IMR-90 (cell line): Measurements from ENCODE around the gene HTR2B. TPM values are rescaled to one million over a fixed set of nuclear protein-coding genes. Genes with fewer than 3 reads are reported as not detected.
A peak's percentile ranks its signal among the peaks of the same experiment; 100 is the strongest.

Experiments used
- ATAC-seq: fragments of 200-7000 bp; cut with Tn5 transposase; 2 replicates; pipeline ENCODE4 v1.9.1; 2020; ENCODE audit warnings: low read depth, mild to moderate bottlenecking, moderate library complexity
- BruUV-seq: library from RNA; stranded (reverse); fragments of 400-500 nt; replicated peaks from 2 replicates; lab custom pipeline; 2021; lab: Mats Ljungman, UMichigan
- CTCF ChIA-PET: fragments of 300-600 bp; formaldehyde crosslinking; extraction: SDS; loops from one replicate; lab custom pipeline; 2021; ENCODE audit warnings: antibody characterized with exemption; lab: Yijun Ruan, JAX
- POLR2A ChIA-PET: fragments of 300-600 bp; sonication (Branson Sonifier 250); formaldehyde crosslinking; loops from one replicate; lab custom pipeline; 2022; ENCODE audit warnings: antibody characterized with exemption; ENCODE audit not compliant: unreplicated experiment; lab: Charles Lee
- DNase-seq: peaks from one replicate; pipeline ENCODE4 v3.0.0; 2013
- H2AFZ ChIP-seq: replicated peaks from 2 replicates; pipeline ENCODE3; 2013; ENCODE audit warnings: low read length, mild to moderate bottlenecking; ENCODE audit not compliant: poor library complexity
- H2AK5ac ChIP-seq: 2 replicates; pipeline ENCODE4 v1.6.1; 2013; ENCODE audit warnings: low read depth, low read length, inconsistent platforms
- H2AK9ac ChIP-seq: replicated peaks from 2 replicates; pipeline ENCODE3; 2013; ENCODE audit warnings: mild to moderate bottlenecking, low read depth, low read length, moderate library complexity; ENCODE audit not compliant: poor library complexity
- H2BK120ac ChIP-seq: 2 replicates; pipeline ENCODE4 v1.6.1; 2013; ENCODE audit warnings: low read depth, low read length, inconsistent platforms
- H2BK15ac ChIP-seq: 3 replicates; pipeline ENCODE4 v1.6.1; 2013; ENCODE audit warnings: low read depth, low read length, inconsistent platforms
- H2BK20ac ChIP-seq: 2 replicates; pipeline ENCODE4 v1.6.1; 2013; ENCODE audit warnings: low read depth, mild to moderate bottlenecking, inconsistent platforms, low read length, moderate library complexity
- H2BK5ac ChIP-seq: 2 replicates; pipeline ENCODE4 v1.6.1; 2013; ENCODE audit warnings: mild to moderate bottlenecking, low read depth, low read length, inconsistent platforms; ENCODE audit not compliant: poor library complexity, severe bottlenecking
- H3K14ac ChIP-seq: replicated peaks from 2 replicates; pipeline ENCODE4 v1.6.1; 2013; ENCODE audit warnings: low read depth, low read length, inconsistent platforms
- H3K18ac ChIP-seq: 2 replicates; pipeline ENCODE4 v1.6.1; 2013; ENCODE audit warnings: low read depth, low read length, control low read depth
- H3K23ac ChIP-seq: 2 replicates; pipeline ENCODE4 v1.6.1; 2013; ENCODE audit warnings: low read depth, low read length, inconsistent platforms
- H3K27ac ChIP-seq: 2 replicates; pipeline ENCODE4 v1.5.1; 2013; ENCODE audit warnings: mild to moderate bottlenecking, control low read depth, low read length; ENCODE audit not compliant: insufficient read depth
- H3K27me3 ChIP-seq: 2 replicates; pipeline ENCODE4 v1.6.1; 2013; ENCODE audit warnings: low read length; ENCODE audit not compliant: control insufficient read depth, insufficient read depth
- H3K36me3 ChIP-seq: 2 replicates; pipeline ENCODE4 v1.6.1; 2013; ENCODE audit warnings: low read length, mixed read lengths; ENCODE audit not compliant: control insufficient read depth, insufficient read depth
- H3K4ac ChIP-seq: 2 replicates; pipeline ENCODE4 v1.6.1; 2013; ENCODE audit warnings: low read depth, low read length, inconsistent platforms
- H3K4me1 ChIP-seq: 2 replicates; pipeline ENCODE4 v1.6.1; 2013; ENCODE audit warnings: low read length, mixed read lengths; ENCODE audit not compliant: control insufficient read depth, insufficient read depth
- H3K4me2 ChIP-seq: 2 replicates; pipeline ENCODE4 v1.6.1; 2013; ENCODE audit warnings: low read depth, mild to moderate bottlenecking, control low read depth, low read length, moderate library complexity
- H3K4me3 ChIP-seq: 2 replicates; pipeline ENCODE4 v1.5.1; 2013; ENCODE audit warnings: low read depth, mild to moderate bottlenecking, control low read depth, low read length, moderate library complexity; ENCODE audit not compliant: insufficient read depth
- H3K56ac ChIP-seq: 2 replicates; pipeline ENCODE4 v1.6.1; 2013; ENCODE audit warnings: low read length, inconsistent platforms; ENCODE audit not compliant: insufficient read depth; ENCODE audit errors: extremely low read depth
- H3K79me1 ChIP-seq, 2 experiments: 2 replicates each; pipeline ENCODE4 v1.6.1; 2013; ENCODE audit warnings: low read length in 2 of 2, inconsistent platforms in 1 of 2, low read depth in 1 of 2
- H3K9ac ChIP-seq: 2 replicates; pipeline ENCODE4 v1.6.1; 2013; ENCODE audit warnings: low read depth, low read length, control low read depth
- H3K9me1 ChIP-seq: 2 replicates; pipeline ENCODE4 v1.6.1; 2013; ENCODE audit warnings: low read length, inconsistent platforms; ENCODE audit not compliant: insufficient read depth
- H3K9me3 ChIP-seq: 2 replicates; pipeline ENCODE4 v1.6.1; 2013; ENCODE audit warnings: low read length; ENCODE audit not compliant: control insufficient read depth, insufficient read depth
- H4K20me1 ChIP-seq: 2 replicates; pipeline ENCODE4 v1.6.1; 2013; ENCODE audit warnings: low read length, inconsistent platforms; ENCODE audit not compliant: insufficient read depth
- H4K5ac ChIP-seq: 2 replicates; pipeline ENCODE4 v1.6.1; 2013; ENCODE audit warnings: mild to moderate bottlenecking, low read depth, low read length, control low read depth
- H4K8ac ChIP-seq, 2 experiments: 2 replicates each; pipeline ENCODE4 v1.6.1; 2013; ENCODE audit warnings: low read depth in 2 of 2, low read length in 2 of 2, control low read depth in 1 of 2, inconsistent platforms in 1 of 2
- H4K91ac ChIP-seq: 2 replicates; pipeline ENCODE4 v1.6.1; 2013; ENCODE audit warnings: low read depth, low read length, inconsistent platforms; ENCODE audit not compliant: insufficient read depth
- CEBPB ChIP-seq: IDR thresholded peaks from 2 replicates; pipeline ENCODE4 v1.6.1; 2012; ENCODE audit warnings: low read depth, low read length, improper control_type of control experiment
- CTCF ChIP-seq: conservative IDR thresholded peaks from 2 replicates; pipeline ENCODE4 v1.5.1; 2012; ENCODE audit warnings: mild to moderate bottlenecking, low read depth, low read length, improper control_type of control experiment
- MAZ ChIP-seq: IDR thresholded peaks from 2 replicates; pipeline ENCODE4 v1.6.1; 2012; ENCODE audit warnings: low read depth, mild to moderate bottlenecking, low read length, improper control_type of control experiment, moderate library complexity, borderline replicate concordance
- RAD21 ChIP-seq: IDR thresholded peaks from 2 replicates; pipeline ENCODE4 v1.6.1; 2012; ENCODE audit warnings: low read length, improper control_type of control experiment
- SMC3 ChIP-seq: fragments of 150-350 bp; IDR thresholded peaks from 2 replicates; pipeline ENCODE4 v1.6.1; 2016; ENCODE audit warnings: low read depth, mild to moderate bottlenecking, antibody characterized with exemption, low read length, moderate library complexity
- WGBS, 2 experiments: methylation state at CpG; one replicate each; pipeline versions ENCODE4 v1.1.5 to v1.1.7; 2013; ENCODE audit warnings: missing lambda C conversion rate in 2 of 2; ENCODE audit not compliant: insufficient read length in 1 of 2; ENCODE audit errors: extremely low coverage in 2 of 2; 5-methylcytosine and 5-hydroxymethylcytosine counted together
- dilution Hi-C: fragments of 300-500 bp; cut with HindIII; formaldehyde crosslinking; loops from one replicate; pipeline ENCODE4 v1.14.3; 2018; ENCODE audit warnings: low sequenced_read_pairs; ENCODE audit not compliant: unreplicated experiment
- in situ Hi-C: fragments of 300-500 bp; cut with MboI; formaldehyde crosslinking; loops from 3 replicates; pipeline ENCODE4 v1.14.3; 2019; ENCODE audit warnings: low sequenced_read_pairs, inconsistent platforms, mixed read lengths
- intact Hi-C: fragments of 100-400 bp; cut with micrococcal nuclease; formaldehyde crosslinking; loops from 2 replicates; pipeline ENCODE4 v1.10.0; 2022
- polyA plus RNA-seq, 3 experiments: library from polyadenylated mRNA; depleted of rRNA; stranded (reverse); fragments of >200 nt; gene quantifications; 2 replicates each; pipeline ENCODE4 v1.2.3, GENCODE V29; 2012; ENCODE audit warnings: low replicate concordance in 1 of 3
- total RNA-seq: library from RNA; depleted of rRNA; stranded (reverse); fragments of >200 nt; gene quantifications from 2 replicates; pipeline ENCODE4 v1.2.3, GENCODE V29; 2012

HTR2B gene
- total and polyA plus RNA-seq, 2 of the 4 experiments (the other 2 are of a cell fraction): 0.26 to 0.72 TPM

DNA sequence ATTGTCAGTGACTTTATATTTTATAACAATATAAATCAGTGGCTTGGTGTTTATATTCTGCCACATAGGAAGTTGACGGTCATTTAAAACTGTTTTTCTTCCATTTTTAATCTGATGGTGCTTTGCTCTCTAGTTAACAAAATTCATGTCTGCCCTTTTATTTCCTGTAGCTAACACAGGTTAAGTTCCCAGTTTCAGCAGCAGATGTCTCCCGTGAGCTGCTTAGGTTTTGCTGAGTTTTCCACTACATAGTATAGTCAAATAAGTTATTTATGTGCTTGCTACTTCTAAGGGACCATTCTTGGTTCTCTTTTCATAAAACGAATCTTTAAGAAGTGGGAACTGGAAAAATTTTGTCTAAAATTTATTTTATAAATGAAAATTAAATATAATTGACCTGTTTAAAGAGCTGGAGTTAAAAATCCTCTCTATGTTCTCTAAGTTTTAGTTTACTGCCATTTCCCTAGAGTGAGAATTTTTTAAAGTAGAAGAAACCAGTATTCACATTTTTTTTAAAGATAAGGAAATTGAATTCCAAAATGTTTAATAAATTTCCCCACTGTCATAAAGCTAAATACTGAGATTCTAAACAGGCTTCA lies 20.6 kb downstream of the HTR2B start:
- H3K23ac ChIP-seq: no peak overlapping the region
- H2BK120ac ChIP-seq: no peak overlapping the region; the same call in 1 of the 2 replicates
- H4K5ac ChIP-seq: no peak overlapping the region
- no peak overlapping the region for H3K4me2 ChIP-seq
- peak overlapping the region; percentile 24 for H2BK5ac ChIP-seq
- BruUV-seq: no TSS peak
- no peak overlapping the region for H2AK9ac ChIP-seq
- in situ Hi-C loops: loop anchor here (10.0 kb wide), 2 partner anchors 311 to 351 kb away; no protein-coding TSS in a partner anchor
- H4K20me1 ChIP-seq: no peaks in the 10 kb centered on the region; the same call in 1 of the 2 replicates
- no peak overlapping the region for H3K4ac ChIP-seq
- H3K14ac ChIP-seq: no peak overlapping the region
- dilution Hi-C loops: no loop called here
- H3K27me3 ChIP-seq: no peaks in the 10 kb centered on the region
- H3K79me1 ChIP-seq: peaks cover 15 to 39% of the 10 kb centered on the region in 2 experiments
- ATAC-seq: peak; percentile 94
- DNase-seq: peak; percentile 75
- TF ChIP-seq MAZ (no peak), SMC3 (peak; percentile 85), CEBPB (no peak), RAD21 (peak; percentile 90), CTCF (peak; percentile 89)
- no peak overlapping the region for H3K18ac ChIP-seq
- peak overlapping the region in 1 of 2 experiments; percentile 11; a peak in 1 of 4 replicates for H4K8ac ChIP-seq
- no peak overlapping the region for H2BK15ac ChIP-seq
- CTCF ChIA-PET: interaction anchor here (0.8 to 2.1 kb wide), 12 partner anchors 9 to 309 kb away, joined by 3 to 25 read pairs (median 4); partner anchors contain the start of gene HTR2B
- peaks cover 11% of the 10 kb centered on the region for H3K9me1 ChIP-seq
- peaks cover 15% of the 10 kb centered on the region for H3K9me3 ChIP-seq
- intact Hi-C loops: loop anchor here (1.0 to 2.0 kb wide), 5 partner anchors 88 to 349 kb away; no protein-coding TSS in a partner anchor
- H3K27ac ChIP-seq: peak overlapping the region; percentile 15; the same call in 1 of the 2 replicates
- POLR2A ChIA-PET: no interaction called here
- H3K36me3 ChIP-seq: peaks cover 23% of the 10 kb centered on the region
- H2AFZ ChIP-seq: no peak overlapping the region
- no peak overlapping the region for H3K56ac ChIP-seq
- H3K4me3 ChIP-seq: no peak overlapping the region
- no peak overlapping the region; the same call in 1 of the 2 replicates for H4K91ac ChIP-seq
- no peak overlapping the region for H2AK5ac ChIP-seq
- peak overlapping the region; percentile 9; the same call in 1 of the 2 replicates for H2BK20ac ChIP-seq
- no peak overlapping the region for H3K9ac ChIP-seq
- WGBS, 2 experiments: no CpG with 5 or more reads among the region's 3 CpGs
- H3K4me1 ChIP-seq: peaks cover 7% of the 10 kb centered on the region
